GM21528 (cell line): ENCODE results near the gene ITGA5.

ENCODE experiments used
- ATAC-seq: cut with Tn5 transposase; IDR thresholded peaks from one replicate; pipeline ENCODE4 v1.9.1; 2021; ENCODE audit warnings: mild to moderate bottlenecking, moderate library complexity; ENCODE audit not compliant: unreplicated experiment, low FRiP score

The ITGA5 gene

DNA sequence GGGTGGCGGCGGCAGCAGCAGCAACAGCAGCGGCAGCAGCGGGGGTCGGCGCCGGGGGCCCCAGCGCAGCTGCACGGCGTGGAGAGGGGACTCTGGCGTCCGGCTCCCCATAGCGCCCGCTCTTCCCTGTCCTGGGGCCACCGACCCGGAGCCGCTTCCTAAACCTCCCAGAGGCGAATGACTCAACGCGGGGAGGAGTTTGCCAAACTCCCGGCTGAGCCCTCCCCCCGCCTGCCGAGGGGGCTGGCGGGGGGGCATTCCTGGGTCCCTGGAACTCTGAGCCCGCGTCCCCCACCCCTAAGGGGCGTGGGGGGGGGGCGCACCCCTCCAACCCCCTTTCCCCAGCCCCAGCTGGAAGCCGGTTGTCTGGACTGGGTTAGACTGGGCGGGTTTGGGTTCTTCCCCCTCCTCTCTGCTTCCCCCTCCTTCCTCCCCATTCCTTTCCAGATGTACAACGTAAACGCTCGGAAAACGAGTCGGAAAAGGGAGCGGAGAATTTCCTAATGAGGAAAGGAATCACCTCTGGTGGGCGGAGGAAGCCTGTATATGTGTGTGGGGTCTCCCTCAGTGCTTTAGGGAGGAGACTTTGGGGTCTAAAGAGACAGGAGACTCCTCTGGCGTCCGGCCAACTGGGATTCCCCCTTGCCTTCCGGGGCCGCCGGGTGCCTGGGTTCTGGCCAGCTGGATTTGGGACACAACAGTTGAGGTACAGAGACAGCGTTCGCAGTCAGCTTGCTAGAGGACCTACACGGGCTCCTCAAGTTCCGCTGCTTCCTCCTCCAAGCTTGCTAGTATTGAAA is at the start of gene ITGA5:
TSS of gene ITGA5 (minus strand) at position 179 of the 800 bp plus-strand sequence. CDS start at position 111, 68 bp downstream.
- no peak for ATAC-seq

DNA sequence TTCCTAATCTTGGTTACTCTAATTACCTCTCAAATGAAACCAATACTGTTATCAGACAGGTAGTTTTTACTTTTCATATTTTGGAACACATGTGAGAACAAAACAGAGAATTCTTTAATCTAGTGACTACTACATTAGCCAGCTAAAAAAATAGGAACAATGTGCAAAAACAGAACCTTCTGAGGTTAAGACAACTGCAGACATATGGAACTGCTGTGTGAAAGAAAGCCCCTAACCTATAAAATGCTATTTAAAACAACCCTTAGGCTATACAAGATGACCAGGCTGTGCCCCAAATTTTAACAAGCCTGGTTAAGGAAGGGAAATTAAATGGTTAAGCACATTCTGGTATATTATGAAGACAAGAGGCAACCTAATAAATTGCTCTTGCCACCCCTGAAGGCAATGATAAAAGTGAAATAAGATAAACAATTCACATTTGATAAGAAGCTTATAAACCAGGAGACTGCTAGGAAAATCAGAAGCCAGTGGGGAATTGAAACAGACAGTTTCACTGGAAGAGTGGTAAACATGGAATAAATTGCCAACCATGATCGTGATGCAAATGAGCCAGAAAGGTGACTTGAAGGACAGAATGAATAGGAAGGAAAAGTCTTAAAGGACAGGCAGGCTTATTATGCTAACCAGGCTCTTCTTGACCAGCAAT is 46.9 kb upstream of the ITGA5 start:
- no peak for ATAC-seq

- ATAC-seq, result no peak
These were observed 44.4 kb upstream of the ITGA5 start for GRCh38 chr12:54463484-54463883.

GRCh38 chr12:54463034-54463433 is 44.0 kb upstream of the ITGA5 start:
- ATAC-seq, result no peak

- no peak for ATAC-seq
These were observed 41.4 kb upstream of the ITGA5 start for GRCh38 chr12:54460317-54460923.

DNA sequence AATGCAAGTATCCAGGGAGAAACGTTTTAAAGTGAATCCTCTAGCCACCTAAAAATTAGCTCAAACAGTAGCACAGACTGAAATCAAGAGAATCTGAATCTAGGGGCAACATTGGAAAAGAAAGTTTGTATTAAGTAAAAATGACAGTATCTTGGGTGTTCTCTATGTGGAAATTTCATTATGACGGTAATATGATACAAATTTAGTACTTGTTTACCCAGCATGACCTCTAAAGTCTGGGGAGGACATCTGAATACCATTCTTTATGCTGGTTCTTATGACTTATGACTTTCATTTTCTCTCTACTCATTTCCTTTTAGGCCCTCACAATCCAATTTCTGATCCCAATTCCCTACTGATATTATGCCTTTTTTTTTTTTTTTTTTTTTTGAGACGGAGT is 40.3 kb upstream of the ITGA5 start:
- ATAC-seq, result no peak

- ATAC-seq, result no peak
These were observed 36.8 kb upstream of the ITGA5 start for GRCh38 chr12:54455760-54456469.

GRCh38 chr12:54452628-54453027 is 33.6 kb upstream of the ITGA5 start:
- ATAC-seq, result no peak

GRCh38 chr12:54448344-54448743 is 29.3 kb upstream of the ITGA5 start:
- ATAC-seq, result no peak

DNA sequence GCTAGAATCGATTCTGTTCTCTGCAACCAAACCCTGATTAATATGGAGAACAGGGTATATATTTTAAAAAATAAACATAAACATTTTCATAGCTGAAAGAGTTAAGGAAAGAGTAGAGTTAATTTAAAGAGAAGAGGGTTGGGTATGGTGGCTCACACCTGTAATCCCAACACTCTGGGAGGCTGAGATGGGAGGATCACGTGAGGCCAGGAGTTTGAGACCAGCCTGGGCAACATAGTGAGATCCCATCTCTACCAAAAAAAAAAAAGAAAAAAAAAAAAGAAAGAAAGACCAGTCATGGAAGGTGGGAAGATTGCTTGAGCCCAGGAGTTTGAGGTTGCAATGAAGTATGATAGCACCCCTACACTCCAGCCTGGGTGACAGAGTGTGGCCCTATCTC is 28.9 kb upstream of the ITGA5 start:
- no peak for ATAC-seq

- ATAC-seq, result no peak
These were observed 25.1 kb upstream of the ITGA5 start for GRCh38 chr12:54444206-54444605.

DNA sequence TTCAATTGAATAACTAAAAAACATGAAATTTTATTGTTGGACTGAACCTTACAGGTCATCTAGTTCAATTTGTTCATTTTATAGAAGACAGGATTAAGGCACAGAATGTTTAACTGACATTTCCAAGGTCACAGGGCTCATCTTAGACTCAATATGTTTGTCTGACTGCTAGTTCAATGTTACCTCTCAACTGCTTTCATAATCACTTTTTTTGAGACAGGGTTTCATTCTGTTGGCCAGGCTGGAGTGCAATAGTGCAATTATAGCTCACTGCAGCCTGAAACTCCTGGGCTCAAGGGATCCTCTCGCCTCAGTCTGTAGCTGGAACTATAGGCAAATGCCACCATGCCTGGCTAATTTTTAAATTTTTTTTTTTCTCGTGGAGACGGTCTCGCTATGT is 24.4 kb upstream of the ITGA5 start:
- no peak for ATAC-seq

DNA sequence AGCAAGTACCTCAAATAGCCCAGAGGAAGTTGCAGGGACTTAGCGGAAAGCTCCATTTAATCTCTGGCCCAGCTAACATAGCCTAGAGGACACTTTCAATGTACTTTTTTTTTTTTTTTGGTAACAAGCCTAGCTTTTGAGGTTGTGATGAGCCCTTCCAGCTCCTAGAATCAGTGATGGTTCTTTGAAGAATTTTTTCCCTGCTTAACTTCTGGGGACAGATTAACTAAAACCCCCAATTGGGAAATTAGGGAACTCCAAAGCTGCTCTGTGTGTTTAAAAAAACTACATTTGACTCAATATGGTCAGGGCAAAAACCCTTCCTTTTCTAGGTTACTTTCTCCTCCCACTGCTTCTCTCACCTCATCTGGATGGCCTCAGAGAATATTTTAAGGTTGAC is 23.9 kb upstream of the ITGA5 start:
- no peak for ATAC-seq

GRCh38 chr12:54442099-54442498 is 23.0 kb upstream of the ITGA5 start:
- ATAC-seq, result no peak

- no peak for ATAC-seq
These were observed 20.6 kb upstream of the ITGA5 start for GRCh38 chr12:54439521-54440255.

- no peak for ATAC-seq
These were observed 20.0 kb upstream of the ITGA5 start for GRCh38 chr12:54439096-54439495.

- no peak for ATAC-seq
These were observed 19.5 kb upstream of the ITGA5 start for GRCh38 chr12:54438517-54438916.

GRCh38 chr12:54437697-54438096 is 18.6 kb upstream of the ITGA5 start:
- no peak for ATAC-seq

GRCh38 chr12:54437243-54437642 is 18.2 kb upstream of the ITGA5 start:
- no peak for ATAC-seq

GRCh38 chr12:54432815-54433164 is 13.7 kb upstream of the ITGA5 start:
- no peak for ATAC-seq
